ENCODE measurements around the gene PDE4B.

PDE4B gene

GRCh38 chr1:66211521-66211920, 418.8 kb downstream of the PDE4B start:
- Histone ChIP-seq H3K9me2 (ENCODE audit: low read depth, low read length) (no peaks in the 10 kb centered on the region), H3K9me3 (ENCODE audit: low read length) (no peaks in the 10 kb centered on the region), H3K27ac (ENCODE audit: low read depth, low read length, poor library complexity, severe bottlenecking) (no peak overlapping the region), H2AFZ (ENCODE audit: low read length) (no peak overlapping the region), H3K4me2 (ENCODE audit: low read length) (no peak overlapping the region), H3K4me3 (ENCODE audit: low read depth, low read length, poor library complexity, severe bottlenecking) (no peak overlapping the region), H3K4me1 (ENCODE audit: insufficient read depth, low read length, severe bottlenecking) (peaks cover 50% of the 10 kb centered on the region), H3K36me3 (ENCODE audit: insufficient read depth, low read length) (no peaks in the 10 kb centered on the region), H3K79me2 (ENCODE audit: insufficient read depth, low read length) (no peaks in the 10 kb centered on the region), H3K9ac (ENCODE audit: low read length) (no peak overlapping the region), H4K20me1 (ENCODE audit: insufficient read depth, low read length) (no peaks in the 10 kb centered on the region), H3K27me3 (ENCODE audit: insufficient read depth, low read length) (no peaks in the 10 kb centered on the region), H3F3A (ENCODE audit: insufficient read depth, low read length) (no peaks in the 10 kb centered on the region)
- TF ChIP-seq CTCF (IDR thresholded peaks at IDR 0.05; ENCODE audit: low read length) (no peak), EZH2 (IDR thresholded peaks at IDR 0.05; ENCODE audit: borderline replicate concordance, low read length) (no peak)

- Histone ChIP-seq H3K27me3 (ENCODE audit: insufficient read depth, low read length) (no peaks in the 10 kb centered on the region), H4K20me1 (ENCODE audit: insufficient read depth, low read length) (no peaks in the 10 kb centered on the region), H3K79me2 (ENCODE audit: insufficient read depth, low read length) (no peaks in the 10 kb centered on the region), H3K9me3 (ENCODE audit: low read length) (no peaks in the 10 kb centered on the region), H3K36me3 (ENCODE audit: insufficient read depth, low read length) (no peaks in the 10 kb centered on the region), H3F3A (ENCODE audit: insufficient read depth, low read length) (no peaks in the 10 kb centered on the region), H3K27ac (ENCODE audit: low read depth, low read length, poor library complexity, severe bottlenecking) (peak overlapping the region; percentile 71), H3K4me1 (ENCODE audit: insufficient read depth, low read length, severe bottlenecking) (peaks cover 50% of the 10 kb centered on the region), H3K9ac (ENCODE audit: low read length) (no peak overlapping the region), H3K4me2 (ENCODE audit: low read length) (0 out of 2 replicates have a peak overlapping the region, but pooled peaks have one; percentile 8), H3K9me2 (ENCODE audit: low read depth, low read length) (no peaks in the 10 kb centered on the region), H3K4me3 (ENCODE audit: low read depth, low read length, poor library complexity, severe bottlenecking) (no peak overlapping the region), H2AFZ (ENCODE audit: low read length) (no peak overlapping the region)
- TF ChIP-seq EZH2 (IDR thresholded peaks at IDR 0.05; ENCODE audit: borderline replicate concordance, low read length) (no peak), CTCF (IDR thresholded peaks at IDR 0.05; ENCODE audit: low read length) (no peak)
These were observed 420.8 kb downstream of the PDE4B start for GRCh38 chr1:66213491-66213890.

DNA sequence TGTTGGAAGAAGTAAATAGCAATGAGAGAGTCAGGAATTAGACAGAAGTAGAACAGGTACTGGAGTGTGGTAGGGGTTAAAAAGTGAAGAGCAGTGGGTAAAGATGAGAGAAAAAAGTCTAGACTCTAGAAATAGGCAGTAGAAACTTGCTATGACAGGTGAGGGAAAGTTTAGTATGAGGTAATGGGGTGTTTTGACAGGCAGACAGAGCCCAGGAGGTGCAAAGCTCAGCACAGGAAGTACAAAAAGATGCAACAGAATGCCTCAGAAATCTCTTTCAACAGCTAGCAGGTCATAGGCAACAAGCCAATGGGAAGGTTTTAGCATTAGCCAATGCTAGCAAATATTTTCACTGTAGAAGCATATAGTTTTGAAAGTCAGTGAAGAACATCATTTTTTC, 422.2 kb downstream of the PDE4B start:
- Histone ChIP-seq H3K4me1 (ENCODE audit: insufficient read depth, low read length, severe bottlenecking) (peaks cover 50% of the 10 kb centered on the region), H3K27ac (ENCODE audit: low read depth, low read length, poor library complexity, severe bottlenecking) (peak overlapping the region; percentile 71), H3K4me3 (ENCODE audit: low read depth, low read length, poor library complexity, severe bottlenecking) (no peak overlapping the region), H3K27me3 (ENCODE audit: insufficient read depth, low read length) (no peaks in the 10 kb centered on the region), H3K9me3 (ENCODE audit: low read length) (no peaks in the 10 kb centered on the region), H3F3A (ENCODE audit: insufficient read depth, low read length) (no peaks in the 10 kb centered on the region), H3K4me2 (ENCODE audit: low read length) (no peak overlapping the region), H4K20me1 (ENCODE audit: insufficient read depth, low read length) (no peaks in the 10 kb centered on the region), H3K36me3 (ENCODE audit: insufficient read depth, low read length) (no peaks in the 10 kb centered on the region), H2AFZ (ENCODE audit: low read length) (no peak overlapping the region), H3K9ac (ENCODE audit: low read length) (no peak overlapping the region), H3K9me2 (ENCODE audit: low read depth, low read length) (no peaks in the 10 kb centered on the region), H3K79me2 (ENCODE audit: insufficient read depth, low read length) (no peaks in the 10 kb centered on the region)
- TF ChIP-seq CTCF (IDR thresholded peaks at IDR 0.05; ENCODE audit: low read length) = no peak
- TF ChIP-seq EZH2 (IDR thresholded peaks at IDR 0.05; ENCODE audit: borderline replicate concordance, low read length) = no peak
